H1 (cell line): ENCODE results near the gene CREB3L1. TPM values are rescaled to one million over a fixed set of nuclear protein-coding genes. Genes with fewer than 3 reads are reported as not detected.

Experiments
- CTCF ChIA-PET: fragments of 300-600 bp; sonication (Branson Sonifier 250); formaldehyde crosslinking; loops from one replicate; lab custom pipeline; 2021; ENCODE audit not compliant: partially characterized antibody; lab: Charles Lee
- POLR2A ChIA-PET: fragments of 300-600 bp; sonication (Branson Sonifier 250); formaldehyde crosslinking; loops from one replicate; lab custom pipeline; 2021; ENCODE audit warnings: inconsistent platforms; ENCODE audit not compliant: partially characterized antibody; lab: Charles Lee
- DNase-seq, 2 experiments: peaks; one replicate each; pipeline versions ENCODE4 v3.0.0 to v3.0.0-alpha.2; 2010 to 2022; ENCODE audit warnings: low spot score in 2 of 2, low read depth in 1 of 2, mixed read lengths in 1 of 2
- FAIRE-seq: peaks from 2 replicates; lab custom pipeline; 2011; peaks lifted over from hg19 to GRCh38; lab: Jason Lieb, UNC
- H2AFZ ChIP-seq: 2 replicates; pipeline ENCODE4 v1.8.1; 2012; ENCODE audit warnings: low read length, inconsistent platforms
- H2AK5ac ChIP-seq: 2 replicates; pipeline ENCODE4 v1.6.1; 2013; ENCODE audit warnings: low read depth, low read length
- H2BK120ac ChIP-seq: replicated peaks from 2 replicates; pipeline ENCODE3; 2013; ENCODE audit warnings: low read depth, low read length, inconsistent platforms
- H2BK12ac ChIP-seq: 2 replicates; pipeline ENCODE4 v1.6.1; 2013; ENCODE audit warnings: low read depth, low read length
- H2BK15ac ChIP-seq: 2 replicates; pipeline ENCODE4 v1.6.1; 2013; ENCODE audit warnings: low read length
- H2BK20ac ChIP-seq: 2 replicates; pipeline ENCODE4 v1.6.1; 2013; ENCODE audit warnings: low read length
- H2BK5ac ChIP-seq: 2 replicates; pipeline ENCODE4 v1.6.1; 2013; ENCODE audit warnings: low read depth, low read length
- H3K14ac ChIP-seq: 2 replicates; pipeline ENCODE4 v1.6.1; 2013; ENCODE audit warnings: inconsistent platforms; ENCODE audit not compliant: insufficient read length
- H3K18ac ChIP-seq: 2 replicates; pipeline ENCODE4 v1.6.1; 2013; ENCODE audit warnings: low read length; ENCODE audit errors: extremely low read depth
- H3K23ac ChIP-seq: 2 replicates; pipeline ENCODE4 v1.6.1; 2013; ENCODE audit warnings: inconsistent platforms; ENCODE audit not compliant: insufficient read length
- H3K23me2 ChIP-seq: 2 replicates; pipeline ENCODE4 v1.6.1; 2013; ENCODE audit warnings: low read depth, low read length
- H3K27ac ChIP-seq: 2 replicates; pipeline ENCODE4 v1.6.1; 2011; ENCODE audit warnings: low read depth, low read length, inconsistent platforms
- H3K27me3 ChIP-seq, 4 experiments: replicated peaks in 1 of 4; 1 replicate in 1 of 4; 2 replicates in 3 of 4; pipeline versions ENCODE4 v1.6.1 to v1.8.1; 2011 to 2013; ENCODE audit warnings: low read length in 3 of 4, mild to moderate bottlenecking in 3 of 4, inconsistent platforms in 2 of 4, mixed read lengths in 2 of 4, moderate library complexity in 1 of 4; ENCODE audit not compliant: control insufficient read depth in 3 of 4, insufficient read depth in 3 of 4; ENCODE audit errors: extremely low read depth in 1 of 4
- H3K36me3 ChIP-seq, 4 experiments: 2 replicates each; pipeline versions ENCODE4 v1.6.1 to v1.8.1; 2011 to 2013; ENCODE audit warnings: mild to moderate bottlenecking in 4 of 4, low read length in 3 of 4, moderate library complexity in 2 of 4, control low read depth in 1 of 4, inconsistent platforms in 1 of 4; ENCODE audit not compliant: insufficient read depth in 4 of 4, control insufficient read depth in 2 of 4
- H3K4ac ChIP-seq: replicated peaks from 2 replicates; pipeline ENCODE3; 2013; ENCODE audit warnings: low read length, low read depth, mixed read lengths, inconsistent platforms; ENCODE audit not compliant: insufficient read length
- H3K4me1 ChIP-seq, 4 experiments: replicated peaks in 1 of 4; 1 replicate in 1 of 4; 2 replicates in 3 of 4; pipeline versions ENCODE4 v1.6.1 to v1.8.1; 2011 to 2013; ENCODE audit warnings: low read length in 3 of 4, inconsistent platforms in 2 of 4, mixed read lengths in 1 of 4; ENCODE audit not compliant: insufficient read depth in 4 of 4, control insufficient read depth in 3 of 4
- H3K4me2 ChIP-seq, 2 experiments: 2 replicates each; pipeline versions ENCODE4 v1.6.1 to v1.8.1; 2011 to 2013; ENCODE audit warnings: low read depth in 2 of 2, low read length in 2 of 2, control low read depth in 1 of 2, inconsistent platforms in 1 of 2, mild to moderate bottlenecking in 1 of 2; ENCODE audit not compliant: insufficient read depth in 1 of 2
- H3K4me3 ChIP-seq, 4 experiments: fragments of 200-600, 300-600 bp in 1 of 4; sonication (generic), shearing (Covaris generic), sonication (Bioruptor Twin) in 1 of 4; 2 replicates each; pipeline versions ENCODE4 v1.5.1 to v1.8.1; 2011 to 2016; ENCODE audit warnings: low read length in 4 of 4, low read depth in 3 of 4, control low read depth in 2 of 4, inconsistent platforms in 2 of 4, mild to moderate bottlenecking in 2 of 4, mixed read lengths in 1 of 4, moderate library complexity in 1 of 4; ENCODE audit not compliant: insufficient read depth in 2 of 4; ENCODE audit errors: extremely low read depth in 1 of 4
- H3K56ac ChIP-seq: replicated peaks from 2 replicates; pipeline ENCODE3; 2013; ENCODE audit warnings: low read depth, mild to moderate bottlenecking, mixed read lengths, low read length, inconsistent platforms; ENCODE audit not compliant: insufficient read length
- H3K79me1 ChIP-seq: 2 replicates; pipeline ENCODE4 v1.6.1; 2013; ENCODE audit warnings: low read depth, low read length, control low read depth
- H3K79me2 ChIP-seq, 2 experiments: 2 replicates each; pipeline versions ENCODE4 v1.6.1 to v1.8.1; 2012 to 2013; ENCODE audit warnings: low read length in 2 of 2, mild to moderate bottlenecking in 2 of 2, inconsistent platforms in 1 of 2; ENCODE audit not compliant: insufficient read depth in 2 of 2, control insufficient read depth in 1 of 2
- H3K9ac ChIP-seq, 4 experiments: replicated peaks in 1 of 4; 1 replicate in 1 of 4; 2 replicates in 3 of 4; pipeline versions ENCODE4 v1.6.1 to v1.8.1; 2011 to 2013; ENCODE audit warnings: low read depth in 3 of 4, low read length in 3 of 4, control low read depth in 2 of 4, mild to moderate bottlenecking in 2 of 4, moderate library complexity in 2 of 4, inconsistent platforms in 1 of 4; ENCODE audit errors: extremely low read depth in 1 of 4
- H3K9me3 ChIP-seq, 2 experiments: 2 replicates each; pipeline versions ENCODE4 v1.6.1 to v1.8.1; 2012 to 2013; ENCODE audit warnings: mild to moderate bottlenecking in 2 of 2, moderate library complexity in 2 of 2, control low read depth in 1 of 2, inconsistent platforms in 1 of 2, low read depth in 1 of 2, low read length in 1 of 2, mixed read lengths in 1 of 2; ENCODE audit not compliant: insufficient read depth in 2 of 2
- H4K20me1 ChIP-seq, 2 experiments: replicated peaks in 1 of 2; 2 replicates each; pipeline versions ENCODE3 to v1.8.1; 2011 to 2013; ENCODE audit warnings: inconsistent platforms in 2 of 2, low read length in 2 of 2, mild to moderate bottlenecking in 1 of 2; ENCODE audit not compliant: insufficient read depth in 2 of 2, control insufficient read depth in 1 of 2
- H4K5ac ChIP-seq: 2 replicates; pipeline ENCODE4 v1.6.1; 2013; ENCODE audit warnings: low read length, low read depth, mixed read lengths, inconsistent platforms; ENCODE audit not compliant: insufficient read length
- H4K8ac ChIP-seq: 2 replicates; pipeline ENCODE4 v1.8.0; 2013; ENCODE audit warnings: mild to moderate bottlenecking, moderate library complexity, low read length, inconsistent platforms; ENCODE audit not compliant: insufficient read depth; ENCODE audit errors: extremely low read depth
- H4K91ac ChIP-seq: replicated peaks from 2 replicates; pipeline ENCODE3; 2013; ENCODE audit warnings: low read length, mixed read lengths, inconsistent platforms; ENCODE audit not compliant: insufficient read length
- JUN ChIP-seq: IDR thresholded peaks from 2 replicates; pipeline ENCODE4 v1.6.1; 2011; ENCODE audit warnings: low read depth, mild to moderate bottlenecking, improper control_type of control experiment, low read length
- JUND ChIP-seq: IDR thresholded peaks from 2 replicates; pipeline ENCODE4 v1.6.1; 2011; ENCODE audit warnings: mild to moderate bottlenecking, improper control_type of control experiment, low read length
- RAD21 ChIP-seq, 2 experiments: IDR thresholded peaks in 1 of 2; conservative IDR thresholded peaks in 1 of 2; 2 replicates each; pipeline ENCODE4 v1.6.1; 2011; ENCODE audit warnings: low read depth in 2 of 2, low read length in 2 of 2, improper control_type of control experiment in 1 of 2, inconsistent platforms in 1 of 2, mild to moderate bottlenecking in 1 of 2, moderate library complexity in 1 of 2
- RBBP5 ChIP-seq: IDR thresholded peaks from 2 replicates; pipeline ENCODE4 v1.7.1; 2012; ENCODE audit warnings: low read depth, mild to moderate bottlenecking, inconsistent platforms, low read length, moderate library complexity, borderline replicate concordance
- SP2 ChIP-seq: IDR thresholded peaks from 2 replicates; pipeline ENCODE4 v1.6.1; 2012; ENCODE audit warnings: mild to moderate bottlenecking, low read length, inconsistent platforms
- SUZ12 ChIP-seq: fragments of 200-600 bp; sonication (generic); IDR thresholded peaks from 2 replicates; pipeline ENCODE4 v1.6.1; 2012; ENCODE audit warnings: mild to moderate bottlenecking, inconsistent platforms, low read length, moderate library complexity, mixed read lengths
- TAF1 ChIP-seq: IDR thresholded peaks from 2 replicates; pipeline ENCODE4 v1.6.1; 2011; ENCODE audit warnings: mild to moderate bottlenecking, low read depth, low read length
- YY1 ChIP-seq: IDR thresholded peaks from 2 replicates; pipeline ENCODE4 v1.6.1; 2011; ENCODE audit warnings: low read depth, mild to moderate bottlenecking, low read length
- WGBS, 2 experiments: shearing (Covaris generic) in 1 of 2; methylation state at CpG; one replicate each; pipeline versions ENCODE4 v1.1.6 to v1.1.7; 2013 to 2015; ENCODE audit warnings: low lambda C conversion rate in 2 of 2, mixed read lengths in 2 of 2, inconsistent platforms in 1 of 2, low coverage in 1 of 2, missing lambda C conversion rate in 1 of 2; ENCODE audit not compliant: insufficient replicate concordance in 2 of 2, insufficient coverage in 1 of 2, insufficient read length in 1 of 2; ENCODE audit errors: extremely low coverage in 1 of 2, missing lambda C conversion rate in 1 of 2; 5-methylcytosine and 5-hydroxymethylcytosine counted together
- polyA plus RNA-seq, 7 experiments: library from polyadenylated mRNA; depleted of rRNA in 3 of 7; stranded (reverse) in 5 of 7; unstranded in 2 of 7; fragments of >200 nt in 5 of 7; fragments of 200-250 nt in 2 of 7; gene quantifications; 1 replicate in 5 of 7; 2 replicates in 1 of 7; 4 replicates in 1 of 7; pipeline versions ENCODE4 v1.2.1 to v1.2.3, GENCODE V29; 2011 to 2013; ENCODE audit warnings: missing spikeins in 2 of 7, mixed read lengths in 2 of 7
- total RNA-seq: library from RNA; stranded (reverse); fragmentation: NEBNext Ultra II Directional; extraction: Animal tissue kit (Norgen Biotek cat#: 25700); gene quantifications from 2 replicates; pipeline ENCODE4 v1.2.1, GENCODE V29; 2021
- TF ChIP-seq, protein P1 (sequence below), 3 experiments: IDR thresholded peaks; 1 replicate in 2 of 3; 2 replicates in 1 of 3; pipeline versions ENCODE4 v1.5.1 to v1.6.1; 2011; ENCODE audit warnings: low read length in 3 of 3, mild to moderate bottlenecking in 3 of 3, inconsistent platforms in 2 of 3, low read depth in 1 of 3, moderate library complexity in 1 of 3; ENCODE audit not compliant: insufficient read depth in 1 of 3; ENCODE audit errors: control extremely low read depth in 1 of 3

CREB3L1 gene
- total and polyA plus RNA-seq, 2 of the 8 experiments (the other 6 are each of a cell fraction or from before 2014, with no cell fraction given) = 4.1 to 12.7 TPM

DNA sequence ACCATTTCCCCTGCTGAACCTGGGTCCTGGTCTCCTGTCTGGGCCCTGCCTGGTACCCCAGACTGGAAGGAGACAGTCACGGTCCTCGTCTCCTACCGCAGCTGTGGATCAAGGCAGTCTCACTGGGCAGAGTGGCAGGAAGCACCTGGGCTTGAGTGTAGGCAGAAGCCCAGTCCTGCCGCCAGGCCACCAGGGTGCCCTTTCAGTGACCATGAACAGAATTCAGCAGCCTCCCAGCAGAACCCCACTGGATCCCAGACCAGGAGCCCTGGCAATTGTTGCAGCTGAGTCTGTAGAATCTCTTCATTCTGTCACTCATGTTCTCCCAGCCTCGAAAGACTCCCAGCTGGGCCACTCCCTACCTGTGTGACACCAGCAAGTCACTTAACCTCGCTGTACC lies 25.5 kb upstream of the CREB3L1 start:
- no peak overlapping the region for H3K9ac ChIP-seq
- H4K91ac ChIP-seq = no peak overlapping the region
- H2BK120ac ChIP-seq = no peak overlapping the region
- WGBS, 2 experiments = 85% methylated on average over 6 of the region's 6 CpGs; no CpG with 5 or more reads in 1 of the 2 experiments
- H2BK5ac ChIP-seq = no peak overlapping the region
- H3K14ac ChIP-seq = no peak overlapping the region
- H3K18ac ChIP-seq = no peak overlapping the region
- POLR2A ChIA-PET = interaction anchor here (2.7 kb wide), 1 partner anchor 9 kb away, joined by 12 read pairs; no protein-coding TSS in a partner anchor
- H2BK12ac ChIP-seq = no peak overlapping the region
- H3K79me2 ChIP-seq = no peaks in the 10 kb centered on the region
- TF ChIP-seq JUND = no peak
- TF ChIP-seq RAD21 (IDR thresholded peaks at IDR 0.05 in 1 of 2, conservative IDR thresholded peaks at IDR 0.05 in 1 of 2; ENCODE audit: low read depth in 2 of 2, low read length in 2 of 2) = no peak
- no peak for TF ChIP-seq YY1
- TF ChIP-seq JUN = no peak
- no peak for TF ChIP-seq SUZ12
- TF ChIP-seq, protein P1, sequence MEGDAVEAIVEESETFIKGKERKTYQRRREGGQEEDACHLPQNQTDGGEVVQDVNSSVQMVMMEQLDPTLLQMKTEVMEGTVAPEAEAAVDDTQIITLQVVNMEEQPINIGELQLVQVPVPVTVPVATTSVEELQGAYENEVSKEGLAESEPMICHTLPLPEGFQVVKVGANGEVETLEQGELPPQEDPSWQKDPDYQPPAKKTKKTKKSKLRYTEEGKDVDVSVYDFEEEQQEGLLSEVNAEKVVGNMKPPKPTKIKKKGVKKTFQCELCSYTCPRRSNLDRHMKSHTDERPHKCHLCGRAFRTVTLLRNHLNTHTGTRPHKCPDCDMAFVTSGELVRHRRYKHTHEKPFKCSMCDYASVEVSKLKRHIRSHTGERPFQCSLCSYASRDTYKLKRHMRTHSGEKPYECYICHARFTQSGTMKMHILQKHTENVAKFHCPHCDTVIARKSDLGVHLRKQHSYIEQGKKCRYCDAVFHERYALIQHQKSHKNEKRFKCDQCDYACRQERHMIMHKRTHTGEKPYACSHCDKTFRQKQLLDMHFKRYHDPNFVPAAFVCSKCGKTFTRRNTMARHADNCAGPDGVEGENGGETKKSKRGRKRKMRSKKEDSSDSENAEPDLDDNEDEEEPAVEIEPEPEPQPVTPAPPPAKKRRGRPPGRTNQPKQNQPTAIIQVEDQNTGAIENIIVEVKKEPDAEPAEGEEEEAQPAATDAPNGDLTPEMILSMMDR (IDR thresholded peaks at IDR 0.05; ENCODE audit: control extremely low read depth in 1 of 3, insufficient read depth in 1 of 3, low read depth in 1 of 3, low read length in 3 of 3) = no peak
- TF ChIP-seq SP2 = no peak
- TF ChIP-seq TAF1 = no peak
- TF ChIP-seq RBBP5 = no peak
- TF ChIP-seq, all 59 proteins: peak for 0
- H3K9me3 ChIP-seq = no peaks in the 10 kb centered on the region; a peak in 1 of 4 replicates
- no peak overlapping the region for H3K27ac ChIP-seq
- no peak overlapping the region for H3K56ac ChIP-seq
- H3K23me2 ChIP-seq = no peaks in the 10 kb centered on the region; the same call in 1 of the 2 replicates
- no peak overlapping the region for H4K5ac ChIP-seq
- no peak overlapping the region for H3K23ac ChIP-seq
- H3K4me1 ChIP-seq = peaks cover 0 to 4% (median 1%) of the 10 kb centered on the region in 4 experiments; a peak in 4 of 7 replicates
- CTCF ChIA-PET = interaction anchor here (5.5 to 21.7 kb wide), 2 partner anchors 25 to 61 kb away, joined by 56 to 858 read pairs; partner anchors contain the start of gene CREB3L1
- H3K79me1 ChIP-seq = no peaks in the 10 kb centered on the region
- FAIRE-seq (no peak), DNase-seq (no peak)
- no peak overlapping the region for H4K8ac ChIP-seq
- 0 out of 2 replicates have a peak overlapping the region, but pooled peaks have one; percentile 68 for H2BK20ac ChIP-seq
- no peaks in the 10 kb centered on the region for H3K27me3 ChIP-seq
- no peak overlapping the region for H2AFZ ChIP-seq
- H4K20me1 ChIP-seq = no peaks in the 10 kb centered on the region
- H3K4me3 ChIP-seq = no peak overlapping the region
- H2AK5ac ChIP-seq = no peak overlapping the region
- H3K4me2 ChIP-seq = no peak overlapping the region
- H3K36me3 ChIP-seq = no peaks in the 10 kb centered on the region
- H2BK15ac ChIP-seq = 0 out of 2 replicates have a peak overlapping the region, but pooled peaks have one; percentile 11
- peak overlapping the region; percentile 27 for H3K4ac ChIP-seq
